Measurements from ENCODE around the gene CD207.

GRCh38 chr2:70861777-70862625 lies 26.4 kb upstream of the CD207 start:
- TF ChIP-seq CTCF (IDR thresholded peaks at IDR 0.05) (peak; percentile 73 to 98 (median 88)), POLR2AphosphoS5 (IDR thresholded peaks at IDR 0.05) (no peak), POLR2A (IDR thresholded peaks at IDR 0.05) (no peak)

Measured in transverse colon (tissue), 4 donors.